G401 (cell line): ENCODE results near the gene ZMAT3. TPM values are rescaled to one million over a fixed set of nuclear protein-coding genes. Genes with fewer than 3 reads are reported as not detected.
"Not testable (repeated sequence)": the region's sequence is repeated elsewhere in the genome, so short reads cannot be mapped to it uniquely, and the experiment has no call there.

Source experiments
- DNase-seq: peaks from one replicate; pipeline ENCODE4 v3.0.0-alpha.2; 2015; ENCODE audit warnings: low spot score
- in situ Hi-C: cut with HindIII; loops from 2 replicates; pipeline ENCODE4 v1.10.0; 2016; ENCODE audit warnings: low sequenced_read_pairs, mixed read lengths
- total RNA-seq: library from RNA; depleted of rRNA; stranded (reverse); fragments of >200 nt; shearing (Covaris generic); gene quantifications from 2 replicates; pipeline ENCODE4 v1.2.3, GENCODE V29; 2014; rRNA removed

Gene ZMAT3, protein sequence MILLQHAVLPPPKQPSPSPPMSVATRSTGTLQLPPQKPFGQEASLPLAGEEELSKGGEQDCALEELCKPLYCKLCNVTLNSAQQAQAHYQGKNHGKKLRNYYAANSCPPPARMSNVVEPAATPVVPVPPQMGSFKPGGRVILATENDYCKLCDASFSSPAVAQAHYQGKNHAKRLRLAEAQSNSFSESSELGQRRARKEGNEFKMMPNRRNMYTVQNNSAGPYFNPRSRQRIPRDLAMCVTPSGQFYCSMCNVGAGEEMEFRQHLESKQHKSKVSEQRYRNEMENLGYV
- total RNA-seq: 6.8 and 7.1 TPM in 2 replicates

DNA sequence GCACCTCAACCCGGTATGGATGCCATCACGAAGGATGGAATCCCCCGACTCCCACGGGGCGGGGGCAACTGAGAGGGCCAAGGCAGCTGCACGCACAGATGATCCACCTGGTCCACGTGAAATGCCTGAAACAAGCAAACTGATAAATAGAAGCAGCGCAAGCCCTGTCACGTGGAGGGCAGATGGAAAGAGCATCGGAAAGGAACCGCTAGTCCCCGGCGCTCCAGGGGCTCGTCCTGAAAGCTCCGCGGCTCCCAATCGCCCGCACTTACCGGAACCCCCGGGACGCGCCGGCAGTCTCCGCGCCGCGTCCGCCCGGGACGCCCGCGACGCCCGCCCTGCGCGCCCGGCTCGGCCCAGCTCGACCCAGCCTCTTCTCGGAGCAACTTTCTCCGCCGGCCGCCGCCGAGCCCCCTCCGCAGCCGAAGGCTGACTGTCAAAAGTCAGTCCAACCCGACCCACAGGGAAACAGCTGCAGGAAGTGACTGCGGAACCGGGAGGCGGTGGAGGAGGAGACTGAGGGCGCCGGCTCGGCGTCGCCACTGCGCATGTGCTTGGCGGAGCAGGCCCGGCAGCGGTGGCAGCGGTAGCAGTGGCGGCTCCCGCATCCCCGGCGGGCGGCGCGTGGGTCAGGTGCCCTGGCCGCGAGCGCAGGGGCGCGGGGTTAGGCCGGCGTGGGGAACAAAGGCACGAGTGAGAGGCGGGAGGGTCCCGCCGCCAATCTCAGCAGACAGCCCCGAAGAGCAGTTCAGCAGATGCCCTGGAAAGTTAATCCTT lies at the start of gene ZMAT3:
Gene ZMAT3, minus strand, starts transcription at position 487 of the 777 bp plus-strand sequence. CDS start 4,057 bp downstream, outside the sequence.
- in situ Hi-C loops: no loop called here
- peak; percentile 72 for DNase-seq

DNA sequence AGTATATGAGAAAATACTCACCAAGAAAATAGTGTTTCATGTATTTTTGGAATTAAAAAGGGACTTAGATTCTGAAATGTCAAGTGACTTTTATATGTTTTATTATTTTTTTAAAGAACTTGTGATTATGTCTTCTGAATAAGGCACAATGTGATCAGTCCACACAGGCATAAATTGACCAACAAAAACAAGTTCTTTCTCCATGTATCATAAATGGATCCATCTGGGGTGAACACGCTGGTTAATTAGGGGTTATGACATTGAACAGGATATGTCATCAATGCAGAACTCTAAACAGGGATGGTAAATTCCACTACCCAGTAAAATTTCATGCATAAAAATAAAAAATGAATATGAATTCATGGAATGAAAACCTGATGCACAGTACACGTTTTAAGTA lies 45.2 kb upstream of the ZMAT3 start:
- no peak for DNase-seq
- in situ Hi-C loops: no loop called here

DNA sequence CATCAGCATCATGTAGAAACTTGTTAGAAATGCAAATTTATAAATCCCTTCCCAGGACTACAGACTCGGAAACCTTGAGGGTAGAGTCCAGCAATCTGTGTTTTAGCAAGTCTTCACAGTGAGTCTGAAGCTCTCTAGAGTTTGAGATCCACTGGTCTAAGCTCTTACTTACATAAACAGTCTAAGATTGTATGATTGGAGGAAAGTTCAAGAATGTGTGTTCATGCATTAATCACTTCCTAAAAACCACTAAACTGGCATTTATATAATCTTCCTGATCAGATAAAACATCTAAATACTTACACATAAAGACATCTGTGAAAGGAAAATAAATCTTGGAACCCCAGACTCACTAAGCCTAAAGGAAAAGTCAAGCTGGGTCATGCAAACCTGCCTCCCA lies 43.8 kb upstream of the ZMAT3 start:
- DNase-seq, in situ Hi-C loops: not testable (repeated sequence)

DNA sequence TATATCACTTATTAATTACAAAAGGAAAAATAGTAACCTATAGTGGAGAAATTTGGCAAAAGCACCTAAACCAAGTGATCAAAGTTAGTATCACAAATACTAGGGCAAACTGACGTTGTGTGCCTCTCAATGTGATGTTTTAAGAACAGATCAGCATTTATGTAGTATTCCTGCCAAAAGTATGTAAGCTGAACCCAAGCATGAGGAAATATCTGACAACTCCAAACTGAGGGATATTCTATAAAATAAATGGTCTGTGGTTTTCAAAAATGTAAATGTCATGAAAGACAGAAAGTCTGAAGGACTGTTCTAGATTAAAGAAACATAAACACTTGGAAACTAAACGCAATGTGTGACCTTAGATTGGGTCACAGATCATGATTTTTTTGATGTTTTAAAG lies 42.3 kb upstream of the ZMAT3 start:
- in situ Hi-C loops: no loop called here
- DNase-seq: no peak

DNA sequence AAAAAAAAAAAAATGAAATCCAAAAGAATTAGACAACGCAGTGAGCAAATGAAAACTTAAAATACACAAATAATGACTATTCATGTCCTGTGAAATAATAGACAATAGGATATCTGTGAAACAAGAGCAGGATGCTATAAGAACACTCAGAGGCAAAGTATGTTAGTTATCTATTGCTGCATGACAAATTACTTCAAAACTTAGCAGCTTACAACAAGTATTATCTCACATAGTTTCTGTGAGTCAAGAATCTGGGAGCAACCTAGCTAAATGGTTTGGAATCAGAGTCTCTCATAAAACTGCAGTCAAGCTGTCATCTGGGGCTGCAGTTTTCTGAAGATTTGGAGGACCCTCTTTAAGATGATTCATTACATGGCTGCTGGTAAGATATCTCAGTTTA lies 36.5 kb upstream of the ZMAT3 start:
- no peak for DNase-seq
- in situ Hi-C loops: no loop called here

DNA sequence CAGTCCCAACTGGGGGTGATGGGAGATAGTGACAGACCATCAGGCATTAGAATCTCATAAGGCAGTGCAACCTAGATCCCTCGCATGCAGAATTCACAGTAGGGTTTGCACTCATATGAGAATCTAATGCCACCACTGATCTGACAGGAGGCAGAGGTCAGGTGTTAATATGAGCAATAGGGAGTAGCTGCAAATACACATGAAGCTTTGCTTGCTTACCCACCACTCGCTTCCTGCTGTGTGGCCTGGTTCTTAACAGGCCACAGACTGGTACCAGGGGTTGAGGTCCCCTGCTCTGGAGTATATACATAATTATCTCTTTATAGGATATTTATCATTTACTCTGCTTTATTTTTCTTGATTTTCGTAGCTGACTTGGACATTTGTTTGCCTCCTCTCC lies 36.0 kb upstream of the ZMAT3 start:
- in situ Hi-C loops: no loop called here
- DNase-seq: no peak

DNA sequence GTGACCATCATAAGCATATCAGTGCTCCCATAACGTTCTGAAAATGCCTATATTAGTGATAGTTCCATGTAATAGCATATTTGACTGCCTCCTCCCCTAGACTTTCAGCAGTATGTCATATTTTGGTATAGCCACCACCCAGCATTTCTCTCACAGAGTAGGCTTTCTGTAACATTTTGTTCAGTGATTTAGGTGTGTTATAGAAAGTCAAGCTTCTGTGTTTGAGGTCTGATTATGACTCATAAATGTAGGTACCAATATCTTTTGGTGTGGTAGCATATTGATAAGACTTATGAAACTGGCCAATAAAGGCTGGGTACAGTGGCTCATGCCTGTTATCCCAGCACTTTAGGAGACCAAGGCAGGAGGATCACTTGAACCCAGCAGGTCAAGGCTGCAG lies 34.3 kb upstream of the ZMAT3 start:
- no peak for DNase-seq
- in situ Hi-C loops: no loop called here

DNA sequence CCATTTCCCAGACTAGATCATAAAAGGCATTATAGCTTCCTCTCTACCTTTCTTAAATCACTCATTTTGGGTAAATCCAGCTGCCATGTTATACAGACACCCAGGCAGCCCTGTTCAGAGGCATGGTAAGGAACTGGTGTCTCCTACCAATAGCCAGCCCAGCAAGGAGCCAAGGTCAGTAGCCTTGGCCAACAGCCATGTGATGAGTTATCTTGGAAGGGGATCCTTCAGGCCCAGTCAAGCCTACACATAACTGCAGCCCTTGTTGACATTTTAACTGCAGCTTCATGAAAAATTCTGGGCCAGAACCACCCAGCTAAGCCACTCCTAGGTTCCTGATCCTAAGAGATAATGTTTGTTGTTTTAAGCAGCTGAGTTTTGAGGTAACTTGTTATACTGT lies 29.0 kb upstream of the ZMAT3 start:
- DNase-seq: no peak
- in situ Hi-C loops: no loop called here

DNA sequence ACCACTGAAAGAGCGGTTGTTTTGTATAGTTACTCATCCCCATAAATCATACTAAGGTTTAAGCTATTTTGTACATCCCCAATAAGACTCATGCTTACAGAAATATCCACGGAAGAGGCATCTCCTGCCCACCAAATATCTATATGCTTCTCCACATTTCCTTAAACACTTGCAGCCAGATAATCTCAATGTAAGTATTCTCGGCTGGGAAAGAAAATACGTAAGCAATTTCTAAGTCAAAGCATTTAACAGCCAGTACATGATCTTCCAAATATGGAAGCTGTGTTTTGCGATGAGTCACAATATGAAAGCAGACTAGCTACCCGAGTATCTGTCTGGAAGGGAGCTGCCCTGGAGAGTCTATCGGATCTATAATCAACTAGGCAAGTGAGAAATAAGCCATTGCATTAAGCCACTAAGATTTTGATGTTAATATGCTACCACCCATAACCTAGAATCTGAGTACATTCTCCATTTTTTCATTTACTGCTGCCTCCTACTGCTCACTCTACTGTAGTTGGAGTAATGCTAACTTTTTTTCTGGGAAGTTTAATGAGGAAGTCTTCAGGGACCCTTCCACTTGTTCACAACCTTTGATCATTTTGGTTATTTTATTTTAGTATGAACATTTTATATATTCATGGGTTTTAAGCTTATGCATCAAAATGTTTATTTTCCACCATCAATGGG lies 26.9 kb upstream of the ZMAT3 start:
- in situ Hi-C loops: no loop called here
- DNase-seq: no peak

DNA sequence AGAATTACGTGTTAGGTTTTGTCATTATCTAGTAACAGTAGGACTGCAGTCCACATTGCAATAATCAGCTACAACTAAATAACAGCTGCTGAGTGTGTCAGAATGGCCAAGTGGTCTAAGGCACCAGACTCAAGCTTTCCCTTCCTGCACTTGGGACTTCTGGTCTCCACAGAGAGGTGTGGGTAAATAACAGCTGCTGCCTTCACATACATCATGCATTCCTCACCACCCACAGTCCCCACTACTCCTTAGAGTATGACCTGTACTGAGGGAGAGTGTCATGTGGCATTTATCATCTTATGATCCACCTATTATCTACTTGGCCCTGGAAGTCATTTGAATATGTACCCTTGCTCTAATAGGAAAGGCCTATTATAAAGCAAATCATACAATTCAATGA lies 22.2 kb upstream of the ZMAT3 start:
- in situ Hi-C loops: no loop called here
- DNase-seq: no peak

DNA sequence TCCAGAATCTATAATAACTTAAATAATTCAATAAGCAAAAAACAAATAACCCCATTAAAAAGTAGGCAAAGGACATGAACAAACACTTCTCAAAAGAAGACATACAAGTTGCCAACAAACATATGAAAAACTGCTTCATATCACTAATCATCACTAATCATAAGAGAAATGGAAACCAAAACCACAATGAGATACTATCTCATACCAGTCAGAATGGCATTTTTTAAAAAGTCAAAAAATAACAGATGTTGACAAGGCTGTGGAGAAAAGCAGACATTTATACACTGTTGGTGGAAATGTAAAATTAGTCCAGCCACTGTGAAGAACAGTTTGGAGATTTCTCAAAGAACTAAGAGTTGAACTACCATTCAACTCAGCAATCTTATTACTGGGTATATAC lies 19.5 kb upstream of the ZMAT3 start:
- in situ Hi-C loops: no loop called here
- no peak for DNase-seq

DNA sequence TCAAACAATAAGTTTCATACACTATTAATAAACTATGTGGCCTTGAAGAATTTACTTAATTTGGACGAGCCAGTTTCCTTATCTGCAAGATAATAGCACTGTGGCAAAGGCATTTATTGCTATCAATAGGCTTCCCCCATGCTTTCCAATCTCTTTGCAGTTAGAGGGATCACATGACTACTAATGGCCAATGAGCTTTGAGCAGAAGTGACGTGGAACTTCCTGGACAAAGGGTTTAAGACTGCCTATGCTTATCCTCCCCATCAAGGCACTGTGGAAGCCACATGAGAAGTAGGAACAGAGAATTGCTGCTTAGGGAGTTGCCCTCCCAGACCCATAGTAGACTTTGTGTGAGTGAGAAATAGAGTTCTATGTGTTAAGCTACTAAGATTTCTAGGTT lies 16.7 kb upstream of the ZMAT3 start:
- in situ Hi-C loops: no loop called here
- no peak for DNase-seq

DNA sequence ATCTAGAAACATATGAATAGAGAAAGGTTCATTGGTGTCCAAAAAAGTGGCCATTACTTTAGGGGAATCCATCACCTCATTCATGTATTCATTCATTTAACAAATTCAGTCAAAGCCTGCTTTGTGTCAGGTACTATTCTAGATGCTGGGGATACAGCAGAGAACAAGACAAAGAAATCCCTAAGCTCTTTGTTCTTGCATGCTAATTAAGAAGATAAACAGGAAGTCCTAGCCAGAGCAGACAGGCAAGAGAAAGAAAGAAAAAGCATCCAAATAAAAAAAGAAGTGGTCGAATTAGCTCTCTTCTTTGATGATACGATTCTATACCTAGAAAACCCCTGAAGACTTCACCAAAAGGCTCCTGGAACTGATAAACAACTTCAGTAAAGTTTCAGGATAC lies 12.4 kb upstream of the ZMAT3 start:
- no peak for DNase-seq
- in situ Hi-C loops: no loop called here

DNA sequence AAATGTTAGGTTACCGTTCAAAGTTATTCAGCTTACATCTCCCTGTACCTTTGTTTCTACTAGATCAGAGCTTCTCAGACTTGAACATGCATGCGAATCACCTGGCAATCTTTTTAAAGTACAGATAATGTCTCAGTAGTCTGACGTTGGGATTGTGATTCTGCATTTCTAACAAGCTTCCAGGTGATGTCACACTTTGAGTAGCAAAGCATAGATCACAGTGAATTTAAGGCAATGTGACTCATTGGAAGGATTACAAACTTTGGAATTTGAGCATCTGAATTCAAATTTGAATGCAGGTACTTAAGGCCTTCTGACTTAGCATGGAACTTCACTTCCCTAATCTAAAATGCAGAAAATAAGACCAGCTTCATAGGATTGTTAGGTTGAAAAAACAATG lies 10.8 kb upstream of the ZMAT3 start:
- in situ Hi-C loops: no loop called here
- DNase-seq: no peak

DNA sequence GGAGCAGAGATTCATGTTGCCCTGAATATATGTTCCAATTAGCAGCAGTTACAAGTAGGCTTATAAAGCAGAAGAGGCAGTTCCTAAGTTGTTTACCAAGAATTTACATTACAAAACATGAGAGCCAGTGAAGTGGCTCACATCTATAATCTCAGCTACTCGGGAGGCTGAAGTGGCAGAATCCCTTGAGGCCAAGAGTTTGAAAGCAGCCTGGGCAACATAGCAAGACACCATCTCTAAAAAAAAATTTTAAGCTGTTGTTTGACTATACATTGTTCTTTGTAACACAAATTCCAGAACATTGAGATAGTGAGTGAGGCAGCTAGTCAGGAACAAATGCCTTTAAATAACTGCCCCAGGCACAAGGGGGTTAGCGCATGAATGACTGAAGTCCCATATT lies 10.3 kb upstream of the ZMAT3 start:
- in situ Hi-C loops: no loop called here
- no peak for DNase-seq

DNA sequence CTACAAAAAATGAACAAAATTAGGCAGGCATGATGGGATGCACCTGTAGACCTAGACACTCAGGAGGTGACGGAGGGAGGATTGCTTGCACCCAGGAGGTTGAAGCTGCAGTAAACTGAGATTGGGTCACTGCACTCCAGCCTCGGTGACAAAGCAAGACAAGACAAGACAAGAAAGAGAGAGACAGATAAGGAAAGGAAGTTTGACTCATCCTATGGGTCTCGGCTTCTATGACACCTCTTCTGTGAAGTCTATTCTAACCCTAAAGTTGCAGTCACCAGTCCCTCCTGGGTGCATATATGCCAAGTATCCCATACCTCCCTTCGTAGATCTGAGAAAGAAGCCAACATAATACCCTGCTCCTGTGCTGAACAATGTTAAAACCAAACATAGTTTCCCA lies 7.9 kb upstream of the ZMAT3 start:
- in situ Hi-C loops: no loop called here
- no peak for DNase-seq

DNA sequence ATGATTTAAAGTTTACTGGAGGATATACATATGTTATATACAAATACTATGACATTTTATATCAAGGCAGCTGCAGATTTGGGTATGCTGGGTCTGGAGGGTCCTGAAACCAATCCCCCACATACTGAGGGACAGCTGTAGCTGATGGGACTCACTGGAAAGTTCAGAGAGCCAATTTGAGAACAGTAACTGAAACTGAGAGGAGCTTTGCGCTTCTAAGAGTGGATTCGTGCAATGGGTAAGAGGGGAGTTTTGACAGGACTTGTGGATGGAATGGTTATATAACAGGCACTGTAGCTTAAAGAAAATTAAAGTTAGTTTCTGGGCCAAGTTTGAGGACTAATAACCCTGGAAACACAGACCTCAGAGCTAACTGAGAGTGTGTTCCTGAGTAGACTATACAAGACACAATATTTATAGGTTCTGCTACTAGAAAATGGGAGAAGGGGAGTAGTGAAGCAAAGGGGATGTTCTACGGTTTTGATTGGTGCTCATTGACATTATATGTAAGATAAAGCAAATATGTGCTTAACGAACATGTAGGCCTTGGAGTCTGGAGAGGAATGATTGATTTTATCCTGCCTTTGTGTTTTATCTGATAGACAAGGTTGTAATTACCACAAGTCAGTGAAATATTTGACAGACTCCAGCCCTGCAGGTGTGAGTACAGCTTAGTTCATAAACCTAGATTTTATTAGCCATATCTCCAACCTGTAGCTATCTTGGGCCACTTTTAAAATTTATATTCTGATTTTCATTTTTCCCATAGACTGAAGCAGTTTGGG lies 4.8 kb upstream of the ZMAT3 start:
- in situ Hi-C loops: no loop called here
- no peak for DNase-seq

DNA sequence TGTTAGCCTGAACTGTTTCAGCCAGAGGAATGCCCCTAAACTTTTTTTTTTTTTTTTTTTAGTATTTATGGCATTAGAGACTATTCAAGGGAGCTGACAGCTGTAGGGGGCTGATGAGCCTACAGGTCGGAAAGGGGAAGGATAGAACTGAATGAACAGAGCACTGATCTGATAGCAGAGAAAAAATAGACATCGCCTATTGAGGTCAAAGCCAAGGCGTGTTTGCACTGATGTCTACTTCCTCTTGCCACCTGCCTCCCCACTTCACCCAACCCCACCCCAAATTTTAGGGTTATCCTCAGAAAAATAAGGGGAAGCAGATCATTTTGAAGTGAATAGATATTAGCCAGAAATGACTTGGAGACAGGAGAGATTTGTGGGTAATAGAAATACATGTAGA lies 3.0 kb upstream of the ZMAT3 start:
- DNase-seq: no peak
- in situ Hi-C loops: no loop called here

DNA sequence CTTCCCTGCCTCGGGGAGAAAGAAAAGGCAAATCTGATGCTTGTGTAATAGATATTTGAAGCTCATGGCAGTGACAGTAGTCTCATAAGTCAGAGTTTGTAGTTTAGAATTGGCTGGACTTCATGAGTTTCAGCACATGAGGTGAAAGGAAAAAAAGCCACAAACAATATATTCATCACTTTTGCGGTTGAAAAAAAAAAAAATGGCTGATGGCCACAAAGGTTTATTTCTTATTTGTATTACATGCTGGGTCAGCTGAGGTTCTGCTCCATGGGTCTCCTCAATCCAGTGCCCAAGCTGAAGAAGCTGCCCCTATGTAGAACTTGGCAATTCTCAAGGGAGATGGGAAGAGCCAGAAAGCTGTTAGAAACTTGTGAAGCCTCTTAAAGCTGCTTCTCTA lies 2.2 kb upstream of the ZMAT3 start:
- in situ Hi-C loops: no loop called here
- DNase-seq: no peak

DNA sequence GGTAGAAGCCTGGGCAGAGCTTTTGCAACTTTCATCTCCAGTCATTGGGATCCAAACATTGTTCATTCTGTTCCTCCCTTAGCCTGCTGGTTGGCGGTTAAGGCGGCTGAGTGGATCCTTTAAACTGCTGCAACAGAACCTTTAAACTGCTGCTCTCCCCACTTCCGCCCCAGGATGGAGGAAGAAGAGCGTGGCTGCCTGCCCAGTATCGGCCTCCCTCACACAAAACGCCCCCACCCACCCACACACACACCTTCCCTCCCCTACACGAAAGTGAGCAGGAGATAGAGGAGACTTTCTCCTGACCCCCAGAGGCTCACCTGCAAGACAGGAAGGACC lies 460 bp upstream of the ZMAT3 start:
- in situ Hi-C loops: no loop called here
- DNase-seq: no peak
